ENCODE measurements around the gene GPR156. TPM values are rescaled to one million over a fixed set of nuclear protein-coding genes. Genes with fewer than 3 reads are reported as not detected.

The GPR156 gene
- total RNA-seq, 1 experiment from 2014 or later, result 0.15 TPM

- TF ChIP-seq MAX (IDR thresholded peaks at IDR 0.05) (no peak; the same call in 1 of the 2 replicates), RAD21 (IDR thresholded peaks at IDR 0.05; ENCODE audit: low read depth) (no peak), EZH2 (IDR thresholded peaks at IDR 0.05) (no peak)
These were observed 139.3 kb downstream of the GPR156 start (continued) for GRCh38 chr3:120145542-120146285.

- DNase-seq (ENCODE audit: low read depth, low spot score), result no peak
- Histone ChIP-seq H3K27me3 (ENCODE audit: insufficient read depth, low read length) (no peaks in the 10 kb centered on the region), H3K9ac (ENCODE audit: low read length) (no peak overlapping the region), H3K4me1 (ENCODE audit: control insufficient read depth in 1 of 2, insufficient read depth in 2 of 2, low read length in 2 of 2) (peaks cover 7 to 42% of the 10 kb centered on the region in 2 experiments), H3K4me2 (ENCODE audit: low read length) (peak overlapping the region; percentile 54), H3K9me3 (ENCODE audit: control insufficient read depth in 1 of 2, insufficient read depth in 1 of 2, low read depth in 1 of 2, low read length in 2 of 2) (no peaks in the 10 kb centered on the region), H3K27ac (ENCODE audit: low read depth, low read length) (no peak overlapping the region), H2AFZ (ENCODE audit: low read depth, low read length, poor library complexity, severe bottlenecking) (no peak overlapping the region), H3K36me3 (ENCODE audit: control insufficient read depth in 1 of 2, insufficient read depth in 2 of 2, low read length in 2 of 2) (no peaks in the 10 kb centered on the region), H3K79me2 (ENCODE audit: insufficient read depth, low read length) (no peaks in the 10 kb centered on the region), H3K4me3 (replicated peaks in 1 of 2; ENCODE audit: low read depth in 1 of 2, low read length in 2 of 2) (no peak overlapping the region), H3K9me2 (ENCODE audit: insufficient read depth) (no peaks in the 10 kb centered on the region), H4K20me1 (ENCODE audit: insufficient read depth) (no peaks in the 10 kb centered on the region)
- ChIA-PET CTCF (interaction anchor here (1.3 kb wide), 1 partner anchor 252 kb away, joined by 6 read pairs; no protein-coding TSS in a partner anchor), POLR2A (interaction anchor here (1.0 to 1.4 kb wide), 2 partner anchors 9 to 49 kb away, joined by 3 to 4 read pairs; no protein-coding TSS in a partner anchor), RAD21 (ENCODE audit: low non-redundant PET in 1 of 2, low total read pairs in 2 of 2, uncharacterized antibody in 2 of 2, unreplicated experiment in 2 of 2) (interaction anchor here in 1 of 2 experiments (1.0 to 1.3 kb wide), 3 partner anchors 35 to 246 kb away, joined by 3 to 4 read pairs (median 3); no protein-coding TSS in a partner anchor)
- intact Hi-C loops (cut with micrococcal nuclease), result no loop called here
- no peak for TF ChIP-seq CBX3 (IDR thresholded peaks at IDR 0.05; ENCODE audit: low read depth)
- TF ChIP-seq EZH2 (IDR thresholded peaks at IDR 0.05), result no peak
- no peak for TF ChIP-seq ZNF274 (IDR thresholded peaks at IDR 0.05; ENCODE audit: low read depth, low read length)
- TF ChIP-seq POLR2AphosphoS5 (IDR thresholded peaks at IDR 0.05; ENCODE audit: low read depth, low read length), result no peak
- no TSS peak for BruUV-seq (replicated peaks)
- ATAC-seq, result peak; percentile 35
These were observed 140.8 kb downstream of the GPR156 start for GRCh38 chr3:120144267-120144666.

GRCh38 chr3:120143676-120144075, 141.3 kb downstream of the GPR156 start:
- no peaks in the 10 kb centered on the region for H3K9me3 ChIP-seq (ENCODE audit: control insufficient read depth in 1 of 2, insufficient read depth in 1 of 2, low read depth in 1 of 2, low read length in 2 of 2)
- ChIA-PET CTCF (no interaction called here), RAD21 (ENCODE audit: low non-redundant PET in 1 of 2, low total read pairs in 2 of 2, uncharacterized antibody in 2 of 2, unreplicated experiment in 2 of 2) (interaction anchor here in 1 of 2 experiments (1.2 kb wide), 1 partner anchor 48 kb away, joined by 3 read pairs; no protein-coding TSS in a partner anchor), POLR2A (no interaction called here)
- no peaks in the 10 kb centered on the region for H4K20me1 ChIP-seq (ENCODE audit: insufficient read depth)
- no peaks in the 10 kb centered on the region for H3K79me2 ChIP-seq (ENCODE audit: insufficient read depth, low read length)
- H3K4me2 ChIP-seq (ENCODE audit: low read length), result peak overlapping the region; percentile 54
- intact Hi-C loops (cut with micrococcal nuclease), result no loop called here
- no peak overlapping the region for H3K9ac ChIP-seq (ENCODE audit: low read length)
- no peaks in the 10 kb centered on the region for H3K27me3 ChIP-seq (ENCODE audit: insufficient read depth, low read length)
- H3K36me3 ChIP-seq (ENCODE audit: control insufficient read depth in 1 of 2, insufficient read depth in 2 of 2, low read length in 2 of 2), result no peaks in the 10 kb centered on the region
- ATAC-seq (no peak), DNase-seq (ENCODE audit: low read depth, low spot score) (no peak)
- H3K4me3 ChIP-seq (replicated peaks in 1 of 2; ENCODE audit: low read depth in 1 of 2, low read length in 2 of 2), result no peak overlapping the region
- TF ChIP-seq SIN3A (IDR thresholded peaks at IDR 0.05; ENCODE audit: low read depth), result no peak
- TF ChIP-seq JUND (IDR thresholded peaks at IDR 0.05), result no peak
- TF ChIP-seq CBX3 (IDR thresholded peaks at IDR 0.05; ENCODE audit: low read depth), result no peak
- no peak for TF ChIP-seq REST (IDR thresholded peaks at IDR 0.05; ENCODE audit: low read depth)
- no peak for TF ChIP-seq ELF1 (IDR thresholded peaks at IDR 0.05; ENCODE audit: borderline replicate concordance, low read depth)
- TF ChIP-seq POLR2AphosphoS5 (IDR thresholded peaks at IDR 0.05; ENCODE audit: low read depth, low read length), result no peak
- TF ChIP-seq EGR1 (IDR thresholded peaks at IDR 0.05; ENCODE audit: low read depth), result no peak
- no peak for TF ChIP-seq POLR2A (IDR thresholded peaks at IDR 0.05; ENCODE audit: borderline replicate concordance, extremely low read depth, insufficient read depth, insufficient read length)
- TF ChIP-seq MAX (IDR thresholded peaks at IDR 0.05), result no peak
- no peak overlapping the region for H3K27ac ChIP-seq (ENCODE audit: low read depth, low read length)
- no TSS peak for BruUV-seq (replicated peaks)
- H2AFZ ChIP-seq (ENCODE audit: low read depth, low read length, poor library complexity, severe bottlenecking), result no peak overlapping the region
- H3K9me2 ChIP-seq (ENCODE audit: insufficient read depth), result no peaks in the 10 kb centered on the region
- H3K4me1 ChIP-seq (ENCODE audit: control insufficient read depth in 1 of 2, insufficient read depth in 2 of 2, low read length in 2 of 2), result peaks cover 7 to 42% of the 10 kb centered on the region in 2 experiments
